WTC11 (cell line): Measurements from ENCODE around the gene TEKT3. TPM values are rescaled to one million over a fixed set of nuclear protein-coding genes. Genes with fewer than 3 reads are reported as not detected.
A peak's percentile ranks its signal among the peaks of the same experiment; 100 is the strongest.

Source experiments
- AR ChIP-seq: fragments of 250-450 bp; sonication (Bioruptor Pico); IDR thresholded peaks from 2 replicates; pipeline ENCODE4 v1.9.0; 2021; ENCODE audit warnings: mild to moderate bottlenecking
- CBFB ChIP-seq: sonication (generic); formaldehyde crosslinking; IDR thresholded peaks from 2 replicates; pipeline ENCODE4 v1.8.1; 2022; ENCODE audit warnings: mild to moderate bottlenecking, low read depth, missing genetic modification reagents
- CDX4 ChIP-seq: fragments of 250-450 bp; sonication (Bioruptor Pico); IDR thresholded peaks from 2 replicates; pipeline ENCODE4 v1.9.0; 2021; ENCODE audit warnings: moderate library complexity, mild to moderate bottlenecking, inconsistent platforms, borderline replicate concordance
- CREM ChIP-seq: sonication (generic); formaldehyde crosslinking; IDR thresholded peaks from 2 replicates; pipeline ENCODE4 v1.8.1; 2022; ENCODE audit warnings: mild to moderate bottlenecking, missing genetic modification reagents, moderate library complexity
- E2F5 ChIP-seq: sonication (generic); formaldehyde crosslinking; IDR thresholded peaks from 2 replicates; pipeline ENCODE4 v1.8.1; 2022; ENCODE audit warnings: mild to moderate bottlenecking, moderate library complexity, missing genetic modification reagents
- ESRRA ChIP-seq: sonication (generic); formaldehyde crosslinking; IDR thresholded peaks from 2 replicates; pipeline ENCODE4 v1.8.1; 2022; ENCODE audit warnings: mild to moderate bottlenecking, missing genetic modification reagents, borderline replicate concordance
- JAZF1 ChIP-seq: fragments of 250-450 bp; sonication (Bioruptor Pico); IDR thresholded peaks from 2 replicates; pipeline ENCODE4 v1.9.0; 2021; ENCODE audit warnings: moderate library complexity, mild to moderate bottlenecking, inconsistent platforms
- NR2C2 ChIP-seq: sonication (generic); formaldehyde crosslinking; IDR thresholded peaks from 2 replicates; pipeline ENCODE4 v1.8.0; 2022; ENCODE audit warnings: mild to moderate bottlenecking, missing genetic modification reagents
- NR3C1 ChIP-seq: sonication (generic); formaldehyde crosslinking; conservative IDR thresholded peaks from 2 replicates; pipeline ENCODE4 v1.8.1; 2023; ENCODE audit warnings: low read depth, mild to moderate bottlenecking, missing genetic modification reagents
- OVOL2 ChIP-seq: fragments of 250-450 bp; sonication (Bioruptor Pico); IDR thresholded peaks from 2 replicates; pipeline ENCODE4 v1.9.0; 2021; ENCODE audit warnings: mild to moderate bottlenecking, borderline replicate concordance
- PRRX2 ChIP-seq: fragments of 250-450 bp; sonication (Bioruptor Pico); IDR thresholded peaks from 2 replicates; pipeline ENCODE4 v1.8.0; 2021; ENCODE audit warnings: mild to moderate bottlenecking
- SOX15 ChIP-seq: fragments of 250-450 bp; sonication (Bioruptor Pico); IDR thresholded peaks from 2 replicates; pipeline ENCODE4 v1.9.0; 2021; ENCODE audit warnings: mild to moderate bottlenecking
- SP1 ChIP-seq: sonication (generic); formaldehyde crosslinking; conservative IDR thresholded peaks from 2 replicates; pipeline ENCODE4 v1.8.1; 2022; ENCODE audit warnings: missing genetic modification reagents
- TCF7 ChIP-seq: sonication (generic); formaldehyde crosslinking; IDR thresholded peaks from 2 replicates; pipeline ENCODE4 v1.8.0; 2022; ENCODE audit warnings: mild to moderate bottlenecking, low read depth, missing genetic modification reagents, moderate library complexity
- TEAD1 ChIP-seq: sonication (generic); formaldehyde crosslinking; IDR thresholded peaks from 2 replicates; pipeline ENCODE4 v1.8.0; 2022; ENCODE audit warnings: mild to moderate bottlenecking, missing genetic modification reagents
- TP53 ChIP-seq: sonication (generic); formaldehyde crosslinking; IDR thresholded peaks from 2 replicates; pipeline ENCODE4 v1.8.1; 2023; ENCODE audit warnings: mild to moderate bottlenecking, missing genetic modification reagents
- ZBTB21 ChIP-seq: sonication (generic); formaldehyde crosslinking; IDR thresholded peaks from 2 replicates; pipeline ENCODE4 v1.8.1; 2023; ENCODE audit warnings: mild to moderate bottlenecking, missing genetic modification reagents, borderline replicate concordance
- ZNF281 ChIP-seq: sonication (generic); formaldehyde crosslinking; IDR thresholded peaks from 2 replicates; pipeline ENCODE4 v1.8.0; 2023; ENCODE audit warnings: mild to moderate bottlenecking, missing genetic modification reagents
- ZNF396 ChIP-seq: fragments of 250-450 bp; sonication (Bioruptor Pico); IDR thresholded peaks from 2 replicates; pipeline ENCODE4 v1.8.0; 2021; ENCODE audit warnings: mild to moderate bottlenecking, moderate library complexity, borderline replicate concordance
- ZNF425 ChIP-seq: fragments of 250-450 bp; sonication (Bioruptor Pico); conservative IDR thresholded peaks from 2 replicates; pipeline ENCODE4 v1.9.0; 2021; ENCODE audit warnings: mild to moderate bottlenecking
- total RNA-seq: library from RNA; stranded (reverse); gene quantifications from 3 replicates; pipeline ENCODE4 v1.2.3, GENCODE V29; 2021
- TF ChIP-seq, protein P1 (sequence below): sonication (generic); formaldehyde crosslinking; IDR thresholded peaks from 2 replicates; pipeline ENCODE4 v1.8.0; 2022; ENCODE audit warnings: missing genetic modification reagents
- TF ChIP-seq, protein P2 (sequence below): sonication (generic); formaldehyde crosslinking; IDR thresholded peaks from 2 replicates; pipeline ENCODE4 v1.8.1; 2022; ENCODE audit warnings: low read depth, mild to moderate bottlenecking, moderate library complexity, missing genetic modification reagents, borderline replicate concordance

Gene TEKT3
- total RNA-seq, 1 experiment from 2014 or later: 3.1 TPM

GRCh38 chr17:15332338-15332737 is 9.1 kb downstream of the TEKT3 start (continued):
- TF ChIP-seq, protein P1, sequence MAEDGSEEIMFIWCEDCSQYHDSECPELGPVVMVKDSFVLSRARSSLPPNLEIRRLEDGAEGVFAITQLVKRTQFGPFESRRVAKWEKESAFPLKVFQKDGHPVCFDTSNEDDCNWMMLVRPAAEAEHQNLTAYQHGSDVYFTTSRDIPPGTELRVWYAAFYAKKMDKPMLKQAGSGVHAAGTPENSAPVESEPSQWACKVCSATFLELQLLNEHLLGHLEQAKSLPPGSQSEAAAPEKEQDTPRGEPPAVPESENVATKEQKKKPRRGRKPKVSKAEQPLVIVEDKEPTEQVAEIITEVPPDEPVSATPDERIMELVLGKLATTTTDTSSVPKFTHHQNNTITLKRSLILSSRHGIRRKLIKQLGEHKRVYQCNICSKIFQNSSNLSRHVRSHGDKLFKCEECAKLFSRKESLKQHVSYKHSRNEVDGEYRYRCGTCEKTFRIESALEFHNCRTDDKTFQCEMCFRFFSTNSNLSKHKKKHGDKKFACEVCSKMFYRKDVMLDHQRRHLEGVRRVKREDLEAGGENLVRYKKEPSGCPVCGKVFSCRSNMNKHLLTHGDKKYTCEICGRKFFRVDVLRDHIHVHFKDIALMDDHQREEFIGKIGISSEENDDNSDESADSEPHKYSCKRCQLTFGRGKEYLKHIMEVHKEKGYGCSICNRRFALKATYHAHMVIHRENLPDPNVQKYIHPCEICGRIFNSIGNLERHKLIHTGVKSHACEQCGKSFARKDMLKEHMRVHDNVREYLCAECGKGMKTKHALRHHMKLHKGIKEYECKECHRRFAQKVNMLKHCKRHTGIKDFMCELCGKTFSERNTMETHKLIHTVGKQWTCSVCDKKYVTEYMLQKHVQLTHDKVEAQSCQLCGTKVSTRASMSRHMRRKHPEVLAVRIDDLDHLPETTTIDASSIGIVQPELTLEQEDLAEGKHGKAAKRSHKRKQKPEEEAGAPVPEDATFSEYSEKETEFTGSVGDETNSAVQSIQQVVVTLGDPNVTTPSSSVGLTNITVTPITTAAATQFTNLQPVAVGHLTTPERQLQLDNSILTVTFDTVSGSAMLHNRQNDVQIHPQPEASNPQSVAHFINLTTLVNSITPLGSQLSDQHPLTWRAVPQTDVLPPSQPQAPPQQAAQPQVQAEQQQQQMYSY (CRISPR knock-in tag): no peak
- no peak for TF ChIP-seq NR3C1
- TF ChIP-seq SOX15: no peak
- TF ChIP-seq SP1: peak; percentile 61; the same call in 1 of the 2 replicates
- peak; percentile 30; the same call in 1 of the 2 replicates for TF ChIP-seq ZBTB21 (CRISPR knock-in tag)
- TF ChIP-seq ZNF396 (CRISPR knock-in tag): no peak
- TF ChIP-seq ZNF425 (CRISPR knock-in tag): no peak
- no peak for TF ChIP-seq NR2C2 (CRISPR knock-in tag)
- peak; percentile 74; the same call in 1 of the 2 replicates for TF ChIP-seq CBFB
- TF ChIP-seq ESRRA (CRISPR knock-in tag): no peak
- TF ChIP-seq AR (CRISPR knock-in tag): no peak
- TF ChIP-seq E2F5 (CRISPR knock-in tag): no peak
- no peak for TF ChIP-seq JAZF1
- TF ChIP-seq TCF7 (CRISPR knock-in tag): no peak
- no peak for TF ChIP-seq CDX4
- no peak for TF ChIP-seq CREM (CRISPR knock-in tag)
- TF ChIP-seq OVOL2 (CRISPR knock-in tag): no peak
- TF ChIP-seq PRRX2 (CRISPR knock-in tag): no peak
- TF ChIP-seq ZNF281 (CRISPR knock-in tag): peak; percentile 96
- peak; percentile 77; the same call in 1 of the 2 replicates for TF ChIP-seq TEAD1 (CRISPR knock-in tag)
- TF ChIP-seq, protein P2, sequence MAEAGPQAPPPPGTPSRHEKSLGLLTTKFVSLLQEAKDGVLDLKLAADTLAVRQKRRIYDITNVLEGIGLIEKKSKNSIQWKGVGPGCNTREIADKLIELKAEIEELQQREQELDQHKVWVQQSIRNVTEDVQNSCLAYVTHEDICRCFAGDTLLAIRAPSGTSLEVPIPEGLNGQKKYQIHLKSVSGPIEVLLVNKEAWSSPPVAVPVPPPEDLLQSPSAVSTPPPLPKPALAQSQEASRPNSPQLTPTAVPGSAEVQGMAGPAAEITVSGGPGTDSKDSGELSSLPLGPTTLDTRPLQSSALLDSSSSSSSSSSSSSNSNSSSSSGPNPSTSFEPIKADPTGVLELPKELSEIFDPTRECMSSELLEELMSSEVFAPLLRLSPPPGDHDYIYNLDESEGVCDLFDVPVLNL (CRISPR knock-in tag): no peak
- TF ChIP-seq TP53 (CRISPR knock-in tag): no peak
